Mesendoderm (in vitro differentiated cells): ENCODE data around the gene LRP2.

ENCODE experiments used
- DNase-seq: peaks from one replicate; pipeline ENCODE4 v3.0.0; 2013
- H2AK5ac ChIP-seq: 2 replicates; pipeline ENCODE4 v1.6.1; 2013; ENCODE audit warnings: low read length, inconsistent platforms
- H2BK120ac ChIP-seq: 2 replicates; pipeline ENCODE4 v1.6.1; 2013; ENCODE audit warnings: low read depth, mild to moderate bottlenecking, low read length, moderate library complexity, mixed read lengths
- H2BK15ac ChIP-seq: replicated peaks from 2 replicates; pipeline ENCODE4 v1.6.1; 2013; ENCODE audit warnings: low read depth, mild to moderate bottlenecking, moderate library complexity
- H2BK5ac ChIP-seq: 2 replicates; pipeline ENCODE4 v1.6.1; 2013; ENCODE audit warnings: low read length, inconsistent platforms
- H3K18ac ChIP-seq: 2 replicates; pipeline ENCODE4 v1.6.1; 2013; ENCODE audit warnings: mild to moderate bottlenecking, low read length, mixed read lengths
- H3K23ac ChIP-seq: one replicate; pipeline ENCODE4 v1.6.1; 2013; ENCODE audit warnings: low read length
- H3K27ac ChIP-seq: 2 replicates; pipeline ENCODE4 v1.5.1; 2013; ENCODE audit warnings: low read depth, mild to moderate bottlenecking, inconsistent platforms, low read length, moderate library complexity
- H3K27me3 ChIP-seq: 2 replicates; pipeline ENCODE4 v1.6.1; 2013; ENCODE audit warnings: low read length, control low read depth, mild to moderate bottlenecking, inconsistent platforms; ENCODE audit not compliant: insufficient read depth, poor library complexity
- H3K36me3 ChIP-seq: 2 replicates; pipeline ENCODE4 v1.6.1; 2013; ENCODE audit warnings: low read length, inconsistent platforms; ENCODE audit not compliant: control insufficient read depth, insufficient read depth
- H3K4ac ChIP-seq: one replicate; pipeline ENCODE4 v1.6.1; 2013; ENCODE audit warnings: low read depth, mild to moderate bottlenecking, low read length, moderate library complexity
- H3K4me1 ChIP-seq: 2 replicates; pipeline ENCODE4 v1.6.1; 2013; ENCODE audit warnings: low read depth, low read length, inconsistent platforms; ENCODE audit not compliant: control insufficient read depth
- H3K4me2 ChIP-seq: 2 replicates; pipeline ENCODE4 v1.6.1; 2013; ENCODE audit warnings: low read length
- H3K4me3 ChIP-seq: 2 replicates; pipeline ENCODE4 v1.5.1; 2013; ENCODE audit warnings: mild to moderate bottlenecking, low read length
- H3K56ac ChIP-seq: one replicate; pipeline ENCODE4 v1.6.1; 2013; ENCODE audit warnings: low read length
- H3K79me1 ChIP-seq: 2 replicates; pipeline ENCODE4 v1.6.1; 2013; ENCODE audit warnings: low read length, inconsistent platforms
- H3K79me2 ChIP-seq: 2 replicates; pipeline ENCODE4 v1.6.1; 2013; ENCODE audit warnings: mild to moderate bottlenecking, low read length; ENCODE audit not compliant: control insufficient read depth, insufficient read depth
- H3K9ac ChIP-seq: 2 replicates; pipeline ENCODE4 v1.6.1; 2013; ENCODE audit warnings: low read length, inconsistent platforms
- H4K5ac ChIP-seq: one replicate; pipeline ENCODE4 v1.6.1; 2013; ENCODE audit warnings: low read length
- H4K8ac ChIP-seq: one replicate; pipeline ENCODE4 v1.6.1; 2013; ENCODE audit warnings: low read depth, mild to moderate bottlenecking, control low read depth, low read length, moderate library complexity
- WGBS: extraction: QIAGEN DNeasy Blood & Tissue Kit; methylation state at CpG from one replicate; pipeline ENCODE4 v1.1.7; 2013; ENCODE audit warnings: low lambda C conversion rate, missing lambda C conversion rate; ENCODE audit not compliant: insufficient coverage; ENCODE audit errors: extremely low coverage; 5-methylcytosine and 5-hydroxymethylcytosine counted together

LRP2 gene

GRCh38 chr2:169247211-169247610 lies 115.1 kb downstream of the LRP2 start:
- no peak overlapping the region for H3K4me2 ChIP-seq
- H3K4me3 ChIP-seq: no peak overlapping the region
- WGBS: no CpG with 5 or more reads among the region's 4 CpGs
- H2BK5ac ChIP-seq: no peak overlapping the region
- no peaks in the 10 kb centered on the region for H3K79me2 ChIP-seq
- no peak overlapping the region for H3K27ac ChIP-seq
- no peak overlapping the region for H2BK120ac ChIP-seq
- no peaks in the 10 kb centered on the region for H3K36me3 ChIP-seq
- H4K8ac ChIP-seq: no peak overlapping the region
- no peak for DNase-seq
- no peak overlapping the region for H4K5ac ChIP-seq
- H2BK15ac ChIP-seq: no peak overlapping the region
- H3K4me1 ChIP-seq: no peaks in the 10 kb centered on the region
- no peaks in the 10 kb centered on the region for H3K27me3 ChIP-seq
- H3K23ac ChIP-seq: no peak overlapping the region
- H2AK5ac ChIP-seq: no peak overlapping the region
- no peak overlapping the region for H3K9ac ChIP-seq
- H3K56ac ChIP-seq: no peak overlapping the region
- H3K79me1 ChIP-seq: no peaks in the 10 kb centered on the region
- no peak overlapping the region for H3K18ac ChIP-seq
- H3K4ac ChIP-seq: no peak overlapping the region

DNA sequence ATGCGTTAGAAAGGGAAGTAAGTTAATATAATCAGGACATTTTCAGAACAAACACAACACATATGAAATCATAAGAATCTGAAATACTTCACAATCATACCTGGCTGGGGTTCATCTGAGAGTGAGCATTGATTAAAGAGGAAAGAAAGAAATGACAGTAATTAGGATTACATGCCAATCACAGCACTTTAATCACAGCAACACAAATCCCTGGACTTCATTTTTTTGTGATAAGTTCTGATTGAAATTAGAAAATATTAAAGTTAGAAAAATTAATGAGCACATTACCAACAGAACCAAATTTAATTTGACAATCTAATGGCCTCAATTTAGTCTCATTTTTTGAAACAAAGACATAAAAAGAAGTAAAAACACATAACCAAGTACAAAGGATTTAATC lies 121.9 kb downstream of the LRP2 start:
- DNase-seq: no peak
- no peak overlapping the region for H3K56ac ChIP-seq
- no peak overlapping the region for H3K27ac ChIP-seq
- H3K79me2 ChIP-seq: no peaks in the 10 kb centered on the region
- H3K27me3 ChIP-seq: no peaks in the 10 kb centered on the region
- H4K8ac ChIP-seq: no peak overlapping the region
- no peak overlapping the region for H4K5ac ChIP-seq
- H3K23ac ChIP-seq: no peak overlapping the region
- no peak overlapping the region for H3K4ac ChIP-seq
- H2BK120ac ChIP-seq: no peak overlapping the region
- H3K36me3 ChIP-seq: no peaks in the 10 kb centered on the region
- WGBS: no CpG with 5 or more reads among the region's 1 CpG
- H3K4me1 ChIP-seq: no peaks in the 10 kb centered on the region
- no peak overlapping the region for H2BK15ac ChIP-seq
- H3K18ac ChIP-seq: no peak overlapping the region
- no peaks in the 10 kb centered on the region for H3K79me1 ChIP-seq
- no peak overlapping the region for H3K4me2 ChIP-seq
- H2AK5ac ChIP-seq: no peak overlapping the region
- H2BK5ac ChIP-seq: no peak overlapping the region
- H3K9ac ChIP-seq: no peak overlapping the region
- no peak overlapping the region for H3K4me3 ChIP-seq

- H2BK15ac ChIP-seq: no peak overlapping the region
- H3K23ac ChIP-seq: no peak overlapping the region
- no peak overlapping the region for H3K4me2 ChIP-seq
- no peaks in the 10 kb centered on the region for H3K27me3 ChIP-seq
- H4K8ac ChIP-seq: no peak overlapping the region
- no peaks in the 10 kb centered on the region for H3K79me1 ChIP-seq
- H3K4me3 ChIP-seq: no peak overlapping the region
- no peaks in the 10 kb centered on the region for H3K79me2 ChIP-seq
- H4K5ac ChIP-seq: no peak overlapping the region
- H3K36me3 ChIP-seq: no peaks in the 10 kb centered on the region
- WGBS: no CpG with 5 or more reads among the region's 6 CpGs
- H3K27ac ChIP-seq: no peak overlapping the region
- no peak overlapping the region for H3K4ac ChIP-seq
- no peak overlapping the region for H2BK120ac ChIP-seq
- H2AK5ac ChIP-seq: no peak overlapping the region
- no peak overlapping the region for H3K9ac ChIP-seq
- no peak overlapping the region for H3K18ac ChIP-seq
- no peak overlapping the region for H3K56ac ChIP-seq
- no peak for DNase-seq
- no peak overlapping the region for H2BK5ac ChIP-seq
- H3K4me1 ChIP-seq: no peaks in the 10 kb centered on the region
Observed at GRCh38 chr2:169237939-169238338, 124.4 kb downstream of the LRP2 start.

DNA sequence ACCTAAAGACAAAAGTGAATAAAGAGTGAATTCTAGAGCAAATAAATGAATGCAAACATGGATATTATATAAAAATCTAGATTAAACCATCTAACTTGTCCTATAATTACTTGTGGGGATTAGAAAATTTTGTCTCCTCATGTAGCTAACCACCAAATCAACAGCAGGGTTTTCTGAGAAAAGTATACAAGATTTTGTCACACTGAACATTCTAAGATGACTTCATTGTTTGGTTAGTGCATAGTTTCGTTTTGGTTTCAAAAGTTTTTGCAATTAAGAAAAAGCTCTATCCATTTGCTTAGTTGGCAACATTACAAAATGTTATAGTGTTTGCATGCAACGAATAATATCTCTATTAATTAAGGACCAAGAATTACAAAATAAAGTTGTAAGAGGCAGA lies 125.0 kb downstream of the LRP2 start:
- Histone ChIP-seq H3K23ac (no peak overlapping the region), H4K8ac (no peak overlapping the region), H2BK15ac (no peak overlapping the region), H3K56ac (no peak overlapping the region), H3K18ac (no peak overlapping the region), H2AK5ac (no peak overlapping the region), H2BK120ac (no peak overlapping the region), H3K4me2 (no peak overlapping the region), H3K79me2 (no peaks in the 10 kb centered on the region), H2BK5ac (no peak overlapping the region), H3K36me3 (no peaks in the 10 kb centered on the region), H3K4ac (no peak overlapping the region), H3K4me1 (no peaks in the 10 kb centered on the region), H3K27ac (no peak overlapping the region), H4K5ac (no peak overlapping the region), H3K9ac (no peak overlapping the region), H3K27me3 (no peaks in the 10 kb centered on the region), H3K79me1 (no peaks in the 10 kb centered on the region), H3K4me3 (no peak overlapping the region)
- WGBS: no CpG with 5 or more reads among the region's 2 CpGs
- no peak for DNase-seq

DNA sequence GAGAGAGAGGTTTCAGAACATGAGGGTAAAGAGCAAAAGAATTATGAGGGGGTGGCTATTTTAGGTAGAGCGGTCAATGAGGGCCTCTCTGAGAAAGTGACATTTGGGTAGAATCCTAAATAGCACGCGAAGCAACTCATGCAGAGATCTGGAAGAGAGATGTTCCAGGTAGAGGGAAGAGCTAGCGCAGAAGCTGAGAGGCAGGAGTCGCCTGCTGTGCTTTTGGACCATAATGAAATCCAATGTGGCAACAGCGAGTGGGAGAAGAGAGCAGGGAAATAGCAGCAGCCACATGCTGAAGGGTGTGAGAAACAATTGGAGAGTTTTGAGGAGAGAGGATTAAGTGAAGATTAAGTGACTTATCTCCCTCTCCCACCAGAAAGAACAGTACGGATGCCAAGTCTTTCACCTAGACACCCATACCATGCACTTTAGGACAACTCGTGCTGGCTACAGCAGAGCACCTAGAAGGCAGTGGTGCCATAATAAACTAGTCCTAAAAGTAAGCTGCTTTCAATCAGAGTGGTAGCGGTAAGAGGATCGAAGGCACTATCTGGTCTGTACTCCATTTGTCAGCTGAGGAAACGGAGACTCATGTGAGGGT lies 129.7 kb downstream of the LRP2 start:
- Histone ChIP-seq H3K56ac (no peak overlapping the region), H3K4me3 (no peak overlapping the region), H3K4ac (no peak overlapping the region), H3K4me1 (no peaks in the 10 kb centered on the region), H3K79me2 (no peaks in the 10 kb centered on the region), H3K18ac (no peak overlapping the region), H3K27ac (no peak overlapping the region), H3K4me2 (no peak overlapping the region), H2BK5ac (no peak overlapping the region), H3K36me3 (no peaks in the 10 kb centered on the region), H4K8ac (no peak overlapping the region), H3K23ac (no peak overlapping the region), H2AK5ac (no peak overlapping the region), H2BK15ac (no peak overlapping the region), H2BK120ac (no peak overlapping the region), H3K9ac (no peak overlapping the region), H3K27me3 (no peaks in the 10 kb centered on the region), H4K5ac (no peak overlapping the region), H3K79me1 (no peaks in the 10 kb centered on the region)
- no peak for DNase-seq
- no CpG with 5 or more reads among the region's 11 CpGs for WGBS

GRCh38 chr2:169230204-169230603 lies 132.1 kb downstream of the LRP2 start:
- H4K5ac ChIP-seq: no peak overlapping the region
- H3K9ac ChIP-seq: no peak overlapping the region
- no peak overlapping the region for H4K8ac ChIP-seq
- no peak overlapping the region for H2AK5ac ChIP-seq
- no peak for DNase-seq
- no peaks in the 10 kb centered on the region for H3K36me3 ChIP-seq
- no peak overlapping the region for H3K56ac ChIP-seq
- no peak overlapping the region for H2BK5ac ChIP-seq
- no peak overlapping the region for H3K4me2 ChIP-seq
- H3K4ac ChIP-seq: no peak overlapping the region
- H3K18ac ChIP-seq: no peak overlapping the region
- no peak overlapping the region for H3K23ac ChIP-seq
- no peak overlapping the region for H3K27ac ChIP-seq
- WGBS: no CpG with 5 or more reads among the region's 2 CpGs
- H3K79me1 ChIP-seq: no peaks in the 10 kb centered on the region
- H3K27me3 ChIP-seq: no peaks in the 10 kb centered on the region
- no peaks in the 10 kb centered on the region for H3K79me2 ChIP-seq
- H3K4me3 ChIP-seq: no peak overlapping the region
- no peaks in the 10 kb centered on the region for H3K4me1 ChIP-seq
- no peak overlapping the region for H2BK15ac ChIP-seq
- no peak overlapping the region for H2BK120ac ChIP-seq
